HuH-7.5 (cell line): ENCODE results near the gene PRKG1.
"Not testable (repeated sequence)": the region's sequence is repeated elsewhere in the genome, so short reads cannot be mapped to it uniquely, and the experiment has no call there.

Experiments used
- DNase-seq: peaks from one replicate; pipeline ENCODE4 v3.0.0; 2011; ENCODE audit warnings: low spot score

Gene PRKG1

GRCh38 chr10:51321980-51322379 lies 247.7 kb downstream of the PRKG1 start:
- DNase-seq, result no peak

- no peak for DNase-seq
Observed at GRCh38 chr10:51325649-51326048, 251.4 kb downstream of the PRKG1 start.

- DNase-seq, result no peak
Observed at GRCh38 chr10:51326174-51326573, 251.9 kb downstream of the PRKG1 start.

GRCh38 chr10:51327432-51327831 lies 253.1 kb downstream of the PRKG1 start:
- no peak for DNase-seq

GRCh38 chr10:51340366-51340765 lies 266.1 kb downstream of the PRKG1 start:
- DNase-seq, result no peak

- DNase-seq, result no peak
Observed at GRCh38 chr10:51340845-51341610, 266.7 kb downstream of the PRKG1 start.

- not testable (repeated sequence) for DNase-seq
Observed at GRCh38 chr10:51341745-51342144, 267.5 kb downstream of the PRKG1 start.

GRCh38 chr10:51342381-51342780 lies 268.1 kb downstream of the PRKG1 start:
- no peak for DNase-seq

- no peak for DNase-seq
Observed at GRCh38 chr10:51343391-51343790, 269.1 kb downstream of the PRKG1 start.

GRCh38 chr10:51344371-51344770 lies 270.1 kb downstream of the PRKG1 start:
- no peak for DNase-seq

GRCh38 chr10:51348622-51349021 lies 274.3 kb downstream of the PRKG1 start:
- DNase-seq, result no peak

GRCh38 chr10:51357170-51357569 lies 282.9 kb downstream of the PRKG1 start:
- no peak for DNase-seq

GRCh38 chr10:51358227-51358626 lies 283.9 kb downstream of the PRKG1 start:
- no peak for DNase-seq

GRCh38 chr10:51363415-51363814 lies 289.1 kb downstream of the PRKG1 start:
- no peak for DNase-seq

GRCh38 chr10:51364674-51365073 lies 290.4 kb downstream of the PRKG1 start:
- DNase-seq, result no peak

- DNase-seq, result no peak
Observed at GRCh38 chr10:51366044-51366443, 291.8 kb downstream of the PRKG1 start.

- no peak for DNase-seq
Observed at GRCh38 chr10:51367127-51367526, 292.8 kb downstream of the PRKG1 start.

- DNase-seq, result no peak
Observed at GRCh38 chr10:51367694-51368093, 293.4 kb downstream of the PRKG1 start.

- DNase-seq, result no peak
Observed at GRCh38 chr10:51368943-51369342, 294.7 kb downstream of the PRKG1 start.

- DNase-seq, result no peak
Observed at GRCh38 chr10:51369903-51370302, 295.6 kb downstream of the PRKG1 start.

- DNase-seq, result no peak
Observed at GRCh38 chr10:51371743-51372142, 297.5 kb downstream of the PRKG1 start.

GRCh38 chr10:51375790-51376189 lies 301.5 kb downstream of the PRKG1 start:
- no peak for DNase-seq

GRCh38 chr10:51377070-51377931 lies 303.0 kb downstream of the PRKG1 start:
- no peak for DNase-seq
